IMR-90 (cell line): Measurements from ENCODE around the gene ASB11. TPM values are rescaled to one million over a fixed set of nuclear protein-coding genes. Genes with fewer than 3 reads are reported as not detected.

ENCODE experiments used
- ATAC-seq: fragments of 200-7000 bp; cut with Tn5 transposase; 2 replicates; pipeline ENCODE4 v1.9.1; 2020; ENCODE audit warnings: low read depth, mild to moderate bottlenecking, moderate library complexity
- BruUV-seq: library from RNA; stranded (reverse); fragments of 400-500 nt; replicated peaks from 2 replicates; lab custom pipeline; 2021; lab: Mats Ljungman, UMichigan
- CTCF ChIA-PET: fragments of 300-600 bp; formaldehyde crosslinking; extraction: SDS; loops from one replicate; lab custom pipeline; 2021; ENCODE audit warnings: antibody characterized with exemption; lab: Yijun Ruan, JAX
- POLR2A ChIA-PET: fragments of 300-600 bp; sonication (Branson Sonifier 250); formaldehyde crosslinking; loops from one replicate; lab custom pipeline; 2022; ENCODE audit warnings: antibody characterized with exemption; ENCODE audit not compliant: unreplicated experiment; lab: Charles Lee
- DNase-seq: peaks from one replicate; pipeline ENCODE4 v3.0.0; 2013
- H2AFZ ChIP-seq: replicated peaks from 2 replicates; pipeline ENCODE3; 2013; ENCODE audit warnings: low read length, mild to moderate bottlenecking; ENCODE audit not compliant: poor library complexity
- H2AK5ac ChIP-seq: 2 replicates; pipeline ENCODE4 v1.6.1; 2013; ENCODE audit warnings: low read depth, low read length, inconsistent platforms
- H2AK9ac ChIP-seq: replicated peaks from 2 replicates; pipeline ENCODE3; 2013; ENCODE audit warnings: mild to moderate bottlenecking, low read depth, low read length, moderate library complexity; ENCODE audit not compliant: poor library complexity
- H2BK120ac ChIP-seq: 2 replicates; pipeline ENCODE4 v1.6.1; 2013; ENCODE audit warnings: low read depth, low read length, inconsistent platforms
- H2BK15ac ChIP-seq: 3 replicates; pipeline ENCODE4 v1.6.1; 2013; ENCODE audit warnings: low read depth, low read length, inconsistent platforms
- H2BK20ac ChIP-seq: 2 replicates; pipeline ENCODE4 v1.6.1; 2013; ENCODE audit warnings: low read depth, mild to moderate bottlenecking, inconsistent platforms, low read length, moderate library complexity
- H2BK5ac ChIP-seq: 2 replicates; pipeline ENCODE4 v1.6.1; 2013; ENCODE audit warnings: mild to moderate bottlenecking, low read depth, low read length, inconsistent platforms; ENCODE audit not compliant: poor library complexity, severe bottlenecking
- H3K14ac ChIP-seq: replicated peaks from 2 replicates; pipeline ENCODE4 v1.6.1; 2013; ENCODE audit warnings: low read depth, low read length, inconsistent platforms
- H3K18ac ChIP-seq: 2 replicates; pipeline ENCODE4 v1.6.1; 2013; ENCODE audit warnings: low read depth, low read length, control low read depth
- H3K23ac ChIP-seq: 2 replicates; pipeline ENCODE4 v1.6.1; 2013; ENCODE audit warnings: low read depth, low read length, inconsistent platforms
- H3K27ac ChIP-seq: 2 replicates; pipeline ENCODE4 v1.5.1; 2013; ENCODE audit warnings: mild to moderate bottlenecking, control low read depth, low read length; ENCODE audit not compliant: insufficient read depth
- H3K27me3 ChIP-seq: 2 replicates; pipeline ENCODE4 v1.6.1; 2013; ENCODE audit warnings: low read length; ENCODE audit not compliant: control insufficient read depth, insufficient read depth
- H3K36me3 ChIP-seq: 2 replicates; pipeline ENCODE4 v1.6.1; 2013; ENCODE audit warnings: low read length, mixed read lengths; ENCODE audit not compliant: control insufficient read depth, insufficient read depth
- H3K4ac ChIP-seq: 2 replicates; pipeline ENCODE4 v1.6.1; 2013; ENCODE audit warnings: low read depth, low read length, inconsistent platforms
- H3K4me1 ChIP-seq: 2 replicates; pipeline ENCODE4 v1.6.1; 2013; ENCODE audit warnings: low read length, mixed read lengths; ENCODE audit not compliant: control insufficient read depth, insufficient read depth
- H3K4me2 ChIP-seq: 2 replicates; pipeline ENCODE4 v1.6.1; 2013; ENCODE audit warnings: low read depth, mild to moderate bottlenecking, control low read depth, low read length, moderate library complexity
- H3K4me3 ChIP-seq: 2 replicates; pipeline ENCODE4 v1.5.1; 2013; ENCODE audit warnings: low read depth, mild to moderate bottlenecking, control low read depth, low read length, moderate library complexity; ENCODE audit not compliant: insufficient read depth
- H3K56ac ChIP-seq: 2 replicates; pipeline ENCODE4 v1.6.1; 2013; ENCODE audit warnings: low read length, inconsistent platforms; ENCODE audit not compliant: insufficient read depth; ENCODE audit errors: extremely low read depth
- H3K79me1 ChIP-seq, 2 experiments: 2 replicates each; pipeline ENCODE4 v1.6.1; 2013; ENCODE audit warnings: low read length in 2 of 2, inconsistent platforms in 1 of 2, low read depth in 1 of 2
- H3K9ac ChIP-seq: 2 replicates; pipeline ENCODE4 v1.6.1; 2013; ENCODE audit warnings: low read depth, low read length, control low read depth
- H3K9me1 ChIP-seq: 2 replicates; pipeline ENCODE4 v1.6.1; 2013; ENCODE audit warnings: low read length, inconsistent platforms; ENCODE audit not compliant: insufficient read depth
- H3K9me3 ChIP-seq: 2 replicates; pipeline ENCODE4 v1.6.1; 2013; ENCODE audit warnings: low read length; ENCODE audit not compliant: control insufficient read depth, insufficient read depth
- H4K20me1 ChIP-seq: 2 replicates; pipeline ENCODE4 v1.6.1; 2013; ENCODE audit warnings: low read length, inconsistent platforms; ENCODE audit not compliant: insufficient read depth
- H4K5ac ChIP-seq: 2 replicates; pipeline ENCODE4 v1.6.1; 2013; ENCODE audit warnings: mild to moderate bottlenecking, low read depth, low read length, control low read depth
- H4K8ac ChIP-seq, 2 experiments: 2 replicates each; pipeline ENCODE4 v1.6.1; 2013; ENCODE audit warnings: low read depth in 2 of 2, low read length in 2 of 2, control low read depth in 1 of 2, inconsistent platforms in 1 of 2
- H4K91ac ChIP-seq: 2 replicates; pipeline ENCODE4 v1.6.1; 2013; ENCODE audit warnings: low read depth, low read length, inconsistent platforms; ENCODE audit not compliant: insufficient read depth
- BHLHE40 ChIP-seq: fragments of 150-350 bp; IDR thresholded peaks from 2 replicates; pipeline ENCODE4 v1.6.1; 2016; ENCODE audit warnings: mild to moderate bottlenecking, low read depth, low read length
- CEBPB ChIP-seq: IDR thresholded peaks from 2 replicates; pipeline ENCODE4 v1.6.1; 2012; ENCODE audit warnings: low read depth, low read length, improper control_type of control experiment
- FOS ChIP-seq: fragments of 150-350 bp; IDR thresholded peaks from 2 replicates; pipeline ENCODE4 v1.6.1; 2016; ENCODE audit warnings: low read depth, low read length
- MAFK ChIP-seq: IDR thresholded peaks from 2 replicates; pipeline ENCODE4 v1.6.1; 2012; ENCODE audit warnings: low read depth, low read length, improper control_type of control experiment
- MAZ ChIP-seq: IDR thresholded peaks from 2 replicates; pipeline ENCODE4 v1.6.1; 2012; ENCODE audit warnings: low read depth, mild to moderate bottlenecking, low read length, improper control_type of control experiment, moderate library complexity, borderline replicate concordance
- MXI1 ChIP-seq: IDR thresholded peaks from 2 replicates; pipeline ENCODE4 v1.6.1; 2012; ENCODE audit warnings: low read depth, mild to moderate bottlenecking, low read length, moderate library complexity, borderline replicate concordance
- RFX5 ChIP-seq: IDR thresholded peaks from 2 replicates; pipeline ENCODE4 v1.8.0; 2012; ENCODE audit warnings: low read depth, mild to moderate bottlenecking, low read length, moderate library complexity
- WGBS, 2 experiments: methylation state at CpG; one replicate each; pipeline versions ENCODE4 v1.1.5 to v1.1.7; 2013; ENCODE audit warnings: missing lambda C conversion rate in 2 of 2; ENCODE audit not compliant: insufficient read length in 1 of 2; ENCODE audit errors: extremely low coverage in 2 of 2; 5-methylcytosine and 5-hydroxymethylcytosine counted together
- dilution Hi-C: fragments of 300-500 bp; cut with HindIII; formaldehyde crosslinking; loops from one replicate; pipeline ENCODE4 v1.14.3; 2018; ENCODE audit warnings: low sequenced_read_pairs; ENCODE audit not compliant: unreplicated experiment
- in situ Hi-C: fragments of 300-500 bp; cut with MboI; formaldehyde crosslinking; loops from 3 replicates; pipeline ENCODE4 v1.14.3; 2019; ENCODE audit warnings: low sequenced_read_pairs, inconsistent platforms, mixed read lengths
- intact Hi-C: fragments of 100-400 bp; cut with micrococcal nuclease; formaldehyde crosslinking; loops from 2 replicates; pipeline ENCODE4 v1.10.0; 2022
- polyA plus RNA-seq, 3 experiments: library from polyadenylated mRNA; depleted of rRNA; stranded (reverse); fragments of >200 nt; gene quantifications; 2 replicates each; pipeline ENCODE4 v1.2.3, GENCODE V29; 2012; ENCODE audit warnings: low replicate concordance in 1 of 3
- total RNA-seq: library from RNA; depleted of rRNA; stranded (reverse); fragments of >200 nt; gene quantifications from 2 replicates; pipeline ENCODE4 v1.2.3, GENCODE V29; 2012
- TF ChIP-seq, protein P1 (sequence below): fragments of 150-350 bp; IDR thresholded peaks from 2 replicates; pipeline ENCODE4 v1.6.1; 2016; ENCODE audit warnings: low read depth, mild to moderate bottlenecking, low read length, moderate library complexity, borderline replicate concordance

The ASB11 gene
- total and polyA plus RNA-seq, 2 of the 4 experiments (the other 2 are of a cell fraction): not detected

DNA sequence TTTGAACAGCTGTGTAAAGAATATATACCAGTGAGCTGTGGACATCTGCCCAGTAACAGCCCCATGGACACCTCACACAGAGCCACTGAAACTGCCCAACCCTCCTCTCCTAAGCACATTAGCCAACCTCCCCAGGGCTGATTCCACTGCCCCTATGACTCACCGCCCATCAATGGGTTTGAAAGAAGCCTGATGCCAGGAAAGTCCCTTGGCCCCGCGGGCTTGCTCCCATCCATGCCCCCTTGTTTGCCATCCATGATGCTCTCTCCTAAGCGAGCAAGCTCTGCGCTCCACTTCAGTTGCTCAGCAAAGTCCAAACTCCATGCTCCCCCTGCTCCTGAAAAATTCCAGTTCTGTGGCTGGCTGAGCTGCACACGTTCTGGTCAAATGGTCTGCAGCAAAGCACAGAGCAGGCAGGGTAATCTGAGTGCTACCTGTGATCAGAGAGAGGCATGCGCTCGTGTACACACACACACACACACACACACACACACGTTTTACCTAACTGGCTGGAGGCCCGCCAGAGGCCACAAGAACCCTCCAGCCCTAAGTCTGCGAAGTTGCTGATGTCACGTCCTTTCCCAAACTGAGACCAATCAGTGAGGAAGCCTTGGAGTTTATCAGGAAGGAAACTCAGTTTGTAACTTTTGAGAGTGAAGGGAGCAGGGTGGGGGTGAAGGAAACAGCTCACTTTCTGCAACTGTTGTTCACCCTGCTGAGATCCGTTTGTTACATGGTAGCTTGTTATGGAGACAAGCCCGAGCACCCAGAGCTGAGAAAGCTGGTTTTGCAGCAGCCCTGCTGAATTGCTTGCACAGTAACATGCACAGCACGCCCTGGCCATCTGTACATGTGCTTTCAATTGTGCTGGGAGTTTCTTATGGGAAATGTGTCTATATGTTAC is 45.6 kb downstream of the ASB11 start, which contains the start of gene ASB9:
Gene ASB9, minus strand, starts transcription at position 466 of the 904 bp plus-strand sequence. Its CDS starts 209 bp downstream, at position 257.
- no peak within 1 kb of the TSS for H2BK20ac ChIP-seq
- no peak within 1 kb of the TSS for H3K9ac ChIP-seq
- H2BK120ac ChIP-seq: no peak within 1 kb of the TSS
- TF ChIP-seq CEBPB (no peak), MXI1 (no peak), FOS (no peak), MAFK (no peak), BHLHE40 (no peak), MAZ (no peak), RFX5 (0 out of 2 replicates have a peak, but pooled peaks have one; percentile 33)
- TF ChIP-seq, protein P1, sequence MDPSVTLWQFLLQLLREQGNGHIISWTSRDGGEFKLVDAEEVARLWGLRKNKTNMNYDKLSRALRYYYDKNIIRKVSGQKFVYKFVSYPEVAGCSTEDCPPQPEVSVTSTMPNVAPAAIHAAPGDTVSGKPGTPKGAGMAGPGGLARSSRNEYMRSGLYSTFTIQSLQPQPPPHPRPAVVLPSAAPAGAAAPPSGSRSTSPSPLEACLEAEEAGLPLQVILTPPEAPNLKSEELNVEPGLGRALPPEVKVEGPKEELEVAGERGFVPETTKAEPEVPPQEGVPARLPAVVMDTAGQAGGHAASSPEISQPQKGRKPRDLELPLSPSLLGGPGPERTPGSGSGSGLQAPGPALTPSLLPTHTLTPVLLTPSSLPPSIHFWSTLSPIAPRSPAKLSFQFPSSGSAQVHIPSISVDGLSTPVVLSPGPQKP: no peak
- H3K56ac ChIP-seq: no peak within 1 kb of the TSS
- no peaks in the 10 kb centered on the region; the same call in 1 of the 2 replicates for H3K4me1 ChIP-seq
- no peak within 1 kb of the TSS for H3K4ac ChIP-seq
- H4K20me1 ChIP-seq: no peaks in the 10 kb centered on the region
- WGBS, 2 experiments: no CpG with 5 or more reads among the region's 15 CpGs
- H3K18ac ChIP-seq: no peak within 1 kb of the TSS
- BruUV-seq: no TSS peak
- no peak within 1 kb of the TSS for H3K4me3 ChIP-seq
- no peaks in the 10 kb centered on the region for H3K36me3 ChIP-seq
- H3K27ac ChIP-seq: no peak within 1 kb of the TSS
- no peaks in the 10 kb centered on the region for H3K9me1 ChIP-seq
- no peak within 1 kb of the TSS for H4K5ac ChIP-seq
- no peak within 1 kb of the TSS for H2BK15ac ChIP-seq
- no peak within 1 kb of the TSS for H3K23ac ChIP-seq
- ChIA-PET CTCF (interaction anchor here (0.8 kb wide), 1 partner anchor 27 kb away, joined by 3 read pairs; no protein-coding TSS in a partner anchor), POLR2A (no interaction called here)
- no peaks in the 10 kb centered on the region for H3K27me3 ChIP-seq
- peak within 1 kb of the TSS; percentile 83 for H2AFZ ChIP-seq
- H4K8ac ChIP-seq: no peak within 1 kb of the TSS
- H3K14ac ChIP-seq: no peak within 1 kb of the TSS
- H3K4me2 ChIP-seq: no peak within 1 kb of the TSS
- H2AK9ac ChIP-seq: no peak within 1 kb of the TSS
- in situ Hi-C loops: no loop called here
- no peaks in the 10 kb centered on the region for H3K79me1 ChIP-seq
- H2BK5ac ChIP-seq: no peak within 1 kb of the TSS
- ATAC-seq (peak; percentile 68), DNase-seq (peak; percentile 34)
- no peaks in the 10 kb centered on the region for H3K9me3 ChIP-seq
- dilution Hi-C loops: no loop called here
- no peak within 1 kb of the TSS for H4K91ac ChIP-seq
- no peak within 1 kb of the TSS for H2AK5ac ChIP-seq
- intact Hi-C loops: no loop called here
